Gastrocnemius medialis (tissue), 4 donors: ENCODE data around the gene NELFA.

ENCODE experiments used
- CTCF ChIP-seq, 5 experiments: fragments of 450-650 bp in 3 of 5; fragments of 200-600 bp in 2 of 5; sonication (generic) in 2 of 5; IDR thresholded peaks in 4 of 5; conservative IDR thresholded peaks in 1 of 5; 1 replicate in 4 of 5; 2 replicates in 1 of 5; pipeline ENCODE4 v1.5.1; 2016 to 2019; ENCODE audit warnings: antibody characterized with exemption in 5 of 5, mild to moderate bottlenecking in 3 of 5, moderate library complexity in 3 of 5
- POLR2A ChIP-seq, 2 donors: fragments of 450-650 bp; IDR thresholded peaks; one replicate each; pipeline ENCODE4 v1.6.1; 2017; ENCODE audit warnings: antibody characterized with exemption in 2 of 2, mild to moderate bottlenecking in 2 of 2, moderate library complexity in 2 of 2

DNA sequence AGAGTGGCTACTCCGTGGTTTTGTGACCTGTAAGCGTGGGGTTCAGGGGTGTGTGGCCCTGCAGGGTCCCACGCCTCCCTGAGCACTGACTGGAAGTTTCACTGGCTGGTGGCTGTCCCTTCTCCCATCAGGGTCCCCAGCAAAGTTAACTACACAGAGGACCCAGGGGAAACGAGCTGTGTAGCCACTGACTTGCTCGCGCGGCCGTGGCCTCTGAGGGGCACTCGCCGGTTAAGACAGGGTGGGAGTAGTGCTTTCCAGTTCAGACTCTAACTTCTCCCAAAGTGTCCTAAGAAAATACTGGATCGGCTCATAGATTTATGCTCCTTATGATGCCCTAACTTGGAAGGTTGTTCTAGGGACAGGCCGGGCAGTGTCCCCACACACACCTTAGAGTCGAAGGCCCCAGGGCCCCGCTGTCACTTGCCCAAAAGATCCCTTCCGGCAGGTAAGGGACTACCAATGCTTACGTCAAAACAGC, 28.2 kb downstream of the NELFA start:
- no peak for TF ChIP-seq CTCF (IDR thresholded peaks at IDR 0.05 in 4 of 5, conservative IDR thresholded peaks at IDR 0.05 in 1 of 5)
- TF ChIP-seq POLR2A (IDR thresholded peaks at IDR 0.05): no peak
